Tibial artery (tissue), 4 donors: Measurements from ENCODE around the gene CST2.
"Not testable (repeated sequence)": the region's sequence is repeated elsewhere in the genome, so short reads cannot be mapped to it uniquely, and the experiment has no call there.

Experiments
- DNase-seq, 2 donors: peaks; one replicate each; pipeline ENCODE4 v3.0.0-alpha.2; 2019
- H3K27ac ChIP-seq, 2 donors: fragments of 200-600 bp; sonication (generic) in 1 of 2; 1 replicate in 1 of 2; 2 replicates in 1 of 2; pipeline ENCODE4 v1.5.1; 2018 to 2019; ENCODE audit warnings: mild to moderate bottlenecking in 1 of 2
- H3K27me3 ChIP-seq, 2 donors: fragments of 200-600 bp; sonication (generic) in 1 of 2; one replicate each; pipeline versions ENCODE4 v1.5.1 to v1.6.0; 2016 to 2019
- H3K36me3 ChIP-seq, 3 donors: fragments of 200-600 bp; sonication (generic) in 2 of 3; one replicate each; pipeline ENCODE4 v1.5.1; 2016 to 2019; ENCODE audit warnings: mild to moderate bottlenecking in 2 of 3
- H3K4me1 ChIP-seq, 4 donors: fragments of 200-600 bp; sonication (generic) in 2 of 4; 1 replicate in 3 of 4; 2 replicates in 1 of 4; pipeline ENCODE4 v1.5.1; 2016 to 2019
- H3K4me3 ChIP-seq, 2 donors: fragments of 200-600 bp; sonication (generic) in 1 of 2; 1 replicate in 1 of 2; 2 replicates in 1 of 2; pipeline ENCODE4 v1.5.1; 2018 to 2019; ENCODE audit warnings: mild to moderate bottlenecking in 2 of 2
- H3K9me3 ChIP-seq, 3 donors: fragments of 200-600 bp; sonication (generic) in 1 of 3; one replicate each; pipeline ENCODE4 v1.5.1; 2016 to 2019
- CTCF ChIP-seq, 2 experiments: fragments of 200-600 bp in 1 of 2; fragments of 450-650 bp in 1 of 2; IDR thresholded peaks; one replicate each; pipeline ENCODE4 v1.5.1; 2017 to 2019; ENCODE audit warnings: antibody characterized with exemption in 2 of 2, mild to moderate bottlenecking in 1 of 2, moderate library complexity in 1 of 2
- intact Hi-C: fragments of 100-400 bp; cut with DNase I; formaldehyde crosslinking; loops from one replicate; pipeline ENCODE4 v1.15.0; 2023; ENCODE audit warnings: low total_unique reads

Gene CST2

GRCh38 chr20:23823621-23824324, 2.8 kb downstream of the CST2 start:
- intact Hi-C loops = no loop called here

GRCh38 chr20:23823111-23823510, 3.4 kb downstream of the CST2 start:
- no peaks in the 10 kb centered on the region for H3K36me3 ChIP-seq
- TF ChIP-seq CTCF (IDR thresholded peaks at IDR 0.05) = no peak
- no peaks in the 10 kb centered on the region for H3K9me3 ChIP-seq
- no peaks in the 10 kb centered on the region for H3K4me1 ChIP-seq
- no peak for DNase-seq
- H3K4me3 ChIP-seq = no peak overlapping the region
- H3K27ac ChIP-seq = no peak overlapping the region
- no peaks in the 10 kb centered on the region for H3K27me3 ChIP-seq
- intact Hi-C loops = no loop called here

More at GRCh38 chr20:23823621-23824324, 2.8 kb downstream of the CST2 start:
- Histone ChIP-seq H3K4me1 (no peaks in the 10 kb centered on the region), H3K4me3 (no peak overlapping the region), H3K27me3 (no peaks in the 10 kb centered on the region), H3K27ac (no peak overlapping the region), H3K36me3 (no peaks in the 10 kb centered on the region), H3K9me3 (no peaks in the 10 kb centered on the region)
- no peak for DNase-seq
- no peak for TF ChIP-seq CTCF (IDR thresholded peaks at IDR 0.05)

GRCh38 chr20:23820493-23820892, 6.0 kb downstream of the CST2 start:
- no peaks in the 10 kb centered on the region for H3K27me3 ChIP-seq
- no peaks in the 10 kb centered on the region for H3K4me1 ChIP-seq
- H3K4me3 ChIP-seq = no peak overlapping the region
- H3K27ac ChIP-seq = no peak overlapping the region
- no peaks in the 10 kb centered on the region for H3K9me3 ChIP-seq
- no peak for TF ChIP-seq CTCF (IDR thresholded peaks at IDR 0.05)
- H3K36me3 ChIP-seq = no peaks in the 10 kb centered on the region
- no peak for DNase-seq
- intact Hi-C loops = no loop called here

GRCh38 chr20:23811559-23811958, 15.0 kb downstream of the CST2 start:
- H3K9me3 ChIP-seq, H3K27me3 ChIP-seq, H3K27ac ChIP-seq, DNase-seq, H3K4me3 ChIP-seq, intact Hi-C loops, H3K4me1 ChIP-seq, H3K36me3 ChIP-seq: not testable (repeated sequence)

GRCh38 chr20:23810349-23810748, 16.2 kb downstream of the CST2 start:
- intact Hi-C loops, H3K36me3 ChIP-seq, H3K4me3 ChIP-seq, H3K27me3 ChIP-seq, H3K27ac ChIP-seq, DNase-seq, H3K4me1 ChIP-seq, H3K9me3 ChIP-seq: not testable (repeated sequence)

GRCh38 chr20:23800865-23801264, 25.7 kb downstream of the CST2 start:
- TF ChIP-seq CTCF (IDR thresholded peaks at IDR 0.05) = no peak
- intact Hi-C loops = no loop called here
- Histone ChIP-seq H3K4me1 (no peaks in the 10 kb centered on the region), H3K9me3 (no peaks in the 10 kb centered on the region), H3K36me3 (no peaks in the 10 kb centered on the region), H3K27me3 (no peaks in the 10 kb centered on the region), H3K27ac (no peak overlapping the region), H3K4me3 (no peak overlapping the region)
- no peak for DNase-seq
